ENCODE results near the gene ZNF525. TPM values are rescaled to one million over a fixed set of nuclear protein-coding genes. Genes with fewer than 3 reads are reported as not detected.

Gene ZNF525
- polyA plus RNA-seq, 1 donor (not counting 4 experiments of a cell fraction or from before 2014, with no cell fraction given), result 9.5 TPM

GRCh38 chr19:53432088-53432661 lies 66.7 kb downstream of the ZNF525 start:
- peak overlapping the region; percentile 90 for H3K27ac ChIP-seq (ENCODE audit: control insufficient read depth, insufficient read depth, low read length)
- H3K4me3 ChIP-seq (ENCODE audit: control insufficient read depth in 2 of 3, extremely low read depth in 1 of 3, insufficient read depth in 2 of 3, low read depth in 1 of 3, low read length in 3 of 3), result peak overlapping the region; percentile 81 to 84 (median 82)
- FAIRE-seq, result no peak
- peak overlapping the region; percentile 67 for H3K4me2 ChIP-seq (ENCODE audit: control insufficient read depth, extremely low read depth, insufficient read depth, low read depth, low read length)
- H3K79me2 ChIP-seq (ENCODE audit: control insufficient read depth, insufficient read depth, low read length), result peaks cover 27% of the 10 kb centered on the region
- H3K9me1 ChIP-seq (ENCODE audit: control insufficient read depth, extremely low read depth, insufficient read depth, low read length), result no peaks in the 10 kb centered on the region
- H3K36me3 ChIP-seq (ENCODE audit: control insufficient read depth in 2 of 2, extremely low read depth in 1 of 2, insufficient read depth in 2 of 2, low read length in 2 of 2), result peaks cover 3 to 8% of the 10 kb centered on the region in 2 experiments
- dilution Hi-C loops (cut with MboI; ENCODE audit: extremely low pct_ligation_motif_present, low sequenced_read_pairs), result no loop called here
- H3K9me3 ChIP-seq (ENCODE audit: control insufficient read depth, low read depth, low read length), result no peaks in the 10 kb centered on the region
- no peaks in the 10 kb centered on the region for H4K20me1 ChIP-seq (ENCODE audit: control insufficient read depth, extremely low read depth, insufficient read depth, low read length)
- TF ChIP-seq CTCF (optimal IDR thresholded peaks at IDR 0.05 in 1 of 3, IDR thresholded peaks at IDR 0.05 in 1 of 3, conservative IDR thresholded peaks at IDR 0.05 in 1 of 3; ENCODE audit: extremely low read depth in 1 of 3, insufficient read depth in 2 of 3, low read length in 3 of 3) (no peak), EZH2 (IDR thresholded peaks at IDR 0.05; ENCODE audit: low read length) (no peak)
- H3K27me3 ChIP-seq (ENCODE audit: control insufficient read depth, extremely low read depth, insufficient read depth, low read length), result no peaks in the 10 kb centered on the region
- no peak for DNase-seq (ENCODE audit: low read depth, low spot score)
- H3K4me1 ChIP-seq (ENCODE audit: control insufficient read depth, extremely low read depth, insufficient read depth, low read length), result peaks cover 8% of the 10 kb centered on the region
- H3K9ac ChIP-seq (ENCODE audit: control insufficient read depth, extremely low read depth, insufficient read depth, low read length), result peak overlapping the region; percentile 93
- H2AFZ ChIP-seq (ENCODE audit: control insufficient read depth, low read length), result peak overlapping the region; percentile 86

Small RNA genes lying within 50 kb of the gene (small RNA-seq; reads per million reads assigned to genes)
- 0 reads per million in 3 experiments for gene RPL39P36 (ENCODE audit: insufficient read length in 3 of 3, low read depth in 3 of 3, low replicate concordance in 1 of 3)

Other genes starting within 250 kb of the ZNF525 start
- gene ZNF415, start 232.8 kb upstream of the ZNF525 start, polyA plus RNA-seq, result 4.2 to 7.5 TPM (median 5.2 TPM) in 3 replicates
- gene ZNF347, start 206.7 kb upstream of the ZNF525 start, polyA plus RNA-seq, result 3.3 to 4.6 TPM (median 3.8 TPM) in 3 replicates
- 2.2 to 4.3 TPM (median 2.7 TPM) in 3 replicates for gene ZNF665, start 172.3 kb upstream of the ZNF525 start, polyA plus RNA-seq
- gene ZNF677, start 110.8 kb upstream of the ZNF525 start, polyA plus RNA-seq, result 14.0 to 22.2 TPM (median 16.8 TPM) in 3 replicates
- 0.04 TPM in 1 of 3 replicates, not detected in the others for gene VN1R2, start 107.4 kb upstream of the ZNF525 start, polyA plus RNA-seq
- gene VN1R4, start 98.0 kb upstream of the ZNF525 start, polyA plus RNA-seq, result not detected in 3 replicates
- gene ZNF845, start 32.0 kb upstream of the ZNF525 start, polyA plus RNA-seq, result 2.5 to 4.4 TPM (median 3.5 TPM) in 3 replicates
- gene ZNF765, start 29.4 kb downstream of the ZNF525 start, polyA plus RNA-seq, result 4.6 to 5.9 TPM (median 5.2 TPM) in 3 replicates
- gene ZNF761, start 66.3 kb downstream of the ZNF525 start, polyA plus RNA-seq, result 6.8 to 10.3 TPM (median 9.2 TPM) in 3 replicates
- gene ZNF813, start 102.0 kb downstream of the ZNF525 start, polyA plus RNA-seq, result 1.5 to 2.5 TPM (median 2.1 TPM) in 3 replicates
- gene ZNF331, start 172.4 kb downstream of the ZNF525 start, polyA plus RNA-seq, result 3.6 to 5.1 TPM (median 4.5 TPM) in 3 replicates

Measured in keratinocyte (primary cell).